IMR-90 (cell line): ENCODE measurements around the gene TP53BP1. TPM values are rescaled to one million over a fixed set of nuclear protein-coding genes. Genes with fewer than 3 reads are reported as not detected.

Source experiments
- ATAC-seq: fragments of 200-7000 bp; cut with Tn5 transposase; 2 replicates; pipeline ENCODE4 v1.9.1; 2020; ENCODE audit warnings: low read depth, mild to moderate bottlenecking, moderate library complexity
- BruUV-seq: library from RNA; stranded (reverse); fragments of 400-500 nt; replicated peaks from 2 replicates; lab custom pipeline; 2021; lab: Mats Ljungman, UMichigan
- CTCF ChIA-PET: fragments of 300-600 bp; formaldehyde crosslinking; extraction: SDS; loops from one replicate; lab custom pipeline; 2021; ENCODE audit warnings: antibody characterized with exemption; lab: Yijun Ruan, JAX
- POLR2A ChIA-PET: fragments of 300-600 bp; sonication (Branson Sonifier 250); formaldehyde crosslinking; loops from one replicate; lab custom pipeline; 2022; ENCODE audit warnings: antibody characterized with exemption; ENCODE audit not compliant: unreplicated experiment; lab: Charles Lee
- DNase-seq: peaks from one replicate; pipeline ENCODE4 v3.0.0; 2013
- H2AFZ ChIP-seq: replicated peaks from 2 replicates; pipeline ENCODE3; 2013; ENCODE audit warnings: low read length, mild to moderate bottlenecking; ENCODE audit not compliant: poor library complexity
- H2AK5ac ChIP-seq: 2 replicates; pipeline ENCODE4 v1.6.1; 2013; ENCODE audit warnings: low read depth, low read length, inconsistent platforms
- H2AK9ac ChIP-seq: replicated peaks from 2 replicates; pipeline ENCODE3; 2013; ENCODE audit warnings: mild to moderate bottlenecking, low read depth, low read length, moderate library complexity; ENCODE audit not compliant: poor library complexity
- H2BK120ac ChIP-seq: 2 replicates; pipeline ENCODE4 v1.6.1; 2013; ENCODE audit warnings: low read depth, low read length, inconsistent platforms
- H2BK15ac ChIP-seq: 3 replicates; pipeline ENCODE4 v1.6.1; 2013; ENCODE audit warnings: low read depth, low read length, inconsistent platforms
- H2BK20ac ChIP-seq: 2 replicates; pipeline ENCODE4 v1.6.1; 2013; ENCODE audit warnings: low read depth, mild to moderate bottlenecking, inconsistent platforms, low read length, moderate library complexity
- H2BK5ac ChIP-seq: 2 replicates; pipeline ENCODE4 v1.6.1; 2013; ENCODE audit warnings: mild to moderate bottlenecking, low read depth, low read length, inconsistent platforms; ENCODE audit not compliant: poor library complexity, severe bottlenecking
- H3K14ac ChIP-seq: replicated peaks from 2 replicates; pipeline ENCODE4 v1.6.1; 2013; ENCODE audit warnings: low read depth, low read length, inconsistent platforms
- H3K18ac ChIP-seq: 2 replicates; pipeline ENCODE4 v1.6.1; 2013; ENCODE audit warnings: low read depth, low read length, control low read depth
- H3K23ac ChIP-seq: 2 replicates; pipeline ENCODE4 v1.6.1; 2013; ENCODE audit warnings: low read depth, low read length, inconsistent platforms
- H3K27ac ChIP-seq: 2 replicates; pipeline ENCODE4 v1.5.1; 2013; ENCODE audit warnings: mild to moderate bottlenecking, control low read depth, low read length; ENCODE audit not compliant: insufficient read depth
- H3K27me3 ChIP-seq: 2 replicates; pipeline ENCODE4 v1.6.1; 2013; ENCODE audit warnings: low read length; ENCODE audit not compliant: control insufficient read depth, insufficient read depth
- H3K36me3 ChIP-seq: 2 replicates; pipeline ENCODE4 v1.6.1; 2013; ENCODE audit warnings: low read length, mixed read lengths; ENCODE audit not compliant: control insufficient read depth, insufficient read depth
- H3K4ac ChIP-seq: 2 replicates; pipeline ENCODE4 v1.6.1; 2013; ENCODE audit warnings: low read depth, low read length, inconsistent platforms
- H3K4me1 ChIP-seq: 2 replicates; pipeline ENCODE4 v1.6.1; 2013; ENCODE audit warnings: low read length, mixed read lengths; ENCODE audit not compliant: control insufficient read depth, insufficient read depth
- H3K4me2 ChIP-seq: 2 replicates; pipeline ENCODE4 v1.6.1; 2013; ENCODE audit warnings: low read depth, mild to moderate bottlenecking, control low read depth, low read length, moderate library complexity
- H3K4me3 ChIP-seq: 2 replicates; pipeline ENCODE4 v1.5.1; 2013; ENCODE audit warnings: low read depth, mild to moderate bottlenecking, control low read depth, low read length, moderate library complexity; ENCODE audit not compliant: insufficient read depth
- H3K56ac ChIP-seq: 2 replicates; pipeline ENCODE4 v1.6.1; 2013; ENCODE audit warnings: low read length, inconsistent platforms; ENCODE audit not compliant: insufficient read depth; ENCODE audit errors: extremely low read depth
- H3K79me1 ChIP-seq, 2 experiments: 2 replicates each; pipeline ENCODE4 v1.6.1; 2013; ENCODE audit warnings: low read length in 2 of 2, inconsistent platforms in 1 of 2, low read depth in 1 of 2
- H3K9ac ChIP-seq: 2 replicates; pipeline ENCODE4 v1.6.1; 2013; ENCODE audit warnings: low read depth, low read length, control low read depth
- H3K9me1 ChIP-seq: 2 replicates; pipeline ENCODE4 v1.6.1; 2013; ENCODE audit warnings: low read length, inconsistent platforms; ENCODE audit not compliant: insufficient read depth
- H3K9me3 ChIP-seq: 2 replicates; pipeline ENCODE4 v1.6.1; 2013; ENCODE audit warnings: low read length; ENCODE audit not compliant: control insufficient read depth, insufficient read depth
- H4K20me1 ChIP-seq: 2 replicates; pipeline ENCODE4 v1.6.1; 2013; ENCODE audit warnings: low read length, inconsistent platforms; ENCODE audit not compliant: insufficient read depth
- H4K5ac ChIP-seq: 2 replicates; pipeline ENCODE4 v1.6.1; 2013; ENCODE audit warnings: mild to moderate bottlenecking, low read depth, low read length, control low read depth
- H4K8ac ChIP-seq, 2 experiments: 2 replicates each; pipeline ENCODE4 v1.6.1; 2013; ENCODE audit warnings: low read depth in 2 of 2, low read length in 2 of 2, control low read depth in 1 of 2, inconsistent platforms in 1 of 2
- H4K91ac ChIP-seq: 2 replicates; pipeline ENCODE4 v1.6.1; 2013; ENCODE audit warnings: low read depth, low read length, inconsistent platforms; ENCODE audit not compliant: insufficient read depth
- RCOR1 ChIP-seq: IDR thresholded peaks from 2 replicates; pipeline ENCODE4 v1.6.1; 2012; ENCODE audit warnings: mild to moderate bottlenecking, low read length, improper control_type of control experiment; ENCODE audit not compliant: insufficient replicate concordance
- WGBS, 2 experiments: methylation state at CpG; one replicate each; pipeline versions ENCODE4 v1.1.5 to v1.1.7; 2013; ENCODE audit warnings: missing lambda C conversion rate in 2 of 2; ENCODE audit not compliant: insufficient read length in 1 of 2; ENCODE audit errors: extremely low coverage in 2 of 2; 5-methylcytosine and 5-hydroxymethylcytosine counted together
- dilution Hi-C: fragments of 300-500 bp; cut with HindIII; formaldehyde crosslinking; loops from one replicate; pipeline ENCODE4 v1.14.3; 2018; ENCODE audit warnings: low sequenced_read_pairs; ENCODE audit not compliant: unreplicated experiment
- in situ Hi-C: fragments of 300-500 bp; cut with MboI; formaldehyde crosslinking; loops from 3 replicates; pipeline ENCODE4 v1.14.3; 2019; ENCODE audit warnings: low sequenced_read_pairs, inconsistent platforms, mixed read lengths
- intact Hi-C: fragments of 100-400 bp; cut with micrococcal nuclease; formaldehyde crosslinking; loops from 2 replicates; pipeline ENCODE4 v1.10.0; 2022
- polyA plus RNA-seq, 3 experiments: library from polyadenylated mRNA; depleted of rRNA; stranded (reverse); fragments of >200 nt; gene quantifications; 2 replicates each; pipeline ENCODE4 v1.2.3, GENCODE V29; 2012; ENCODE audit warnings: low replicate concordance in 1 of 3
- total RNA-seq: library from RNA; depleted of rRNA; stranded (reverse); fragments of >200 nt; gene quantifications from 2 replicates; pipeline ENCODE4 v1.2.3, GENCODE V29; 2012
- TF ChIP-seq, protein P1 (sequence below): fragments of 150-350 bp; IDR thresholded peaks from 2 replicates; pipeline ENCODE4 v1.6.1; 2016; ENCODE audit warnings: low read depth, mild to moderate bottlenecking, low read length, moderate library complexity, borderline replicate concordance

TP53BP1 gene
- total and polyA plus RNA-seq, 2 of the 4 experiments (the other 2 are of a cell fraction): 36.3 to 64.5 TPM

DNA sequence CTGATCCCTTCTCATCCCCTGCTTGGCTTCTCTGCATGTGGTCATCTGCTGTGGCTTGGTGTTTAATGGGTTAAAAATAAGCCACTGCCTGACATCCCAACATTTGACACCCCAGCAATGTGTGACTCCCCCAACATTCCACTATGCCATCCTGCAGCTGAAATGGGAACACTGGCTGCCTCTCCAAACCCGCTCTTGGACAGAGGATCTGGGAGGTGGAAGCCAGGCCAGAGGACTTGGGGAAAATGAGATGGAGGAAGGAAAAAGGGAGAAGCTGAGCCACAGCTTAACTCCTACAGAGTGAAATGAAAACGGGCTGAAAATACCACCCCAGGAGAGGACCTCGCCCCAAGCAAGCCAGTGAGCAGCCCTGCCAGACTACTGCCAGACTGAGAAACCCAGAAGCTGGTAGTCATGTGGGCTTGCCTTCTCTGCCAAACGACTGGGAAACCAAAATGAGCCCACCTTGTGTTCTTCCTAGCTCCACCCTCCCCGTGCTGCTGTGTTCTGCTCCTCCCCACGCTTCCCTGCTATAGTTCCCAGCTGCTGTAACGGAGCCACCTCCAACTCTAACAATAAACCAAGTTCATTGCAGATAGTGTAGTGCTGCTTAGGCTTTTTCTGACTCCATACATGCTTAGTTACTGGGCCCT is 38.2 kb upstream of the TP53BP1 start:
- H2BK15ac ChIP-seq: no peak overlapping the region
- in situ Hi-C loops: no loop called here
- no peak overlapping the region for H3K9ac ChIP-seq
- intact Hi-C loops: no loop called here
- TF ChIP-seq RCOR1: no peak
- TF ChIP-seq, protein P1, sequence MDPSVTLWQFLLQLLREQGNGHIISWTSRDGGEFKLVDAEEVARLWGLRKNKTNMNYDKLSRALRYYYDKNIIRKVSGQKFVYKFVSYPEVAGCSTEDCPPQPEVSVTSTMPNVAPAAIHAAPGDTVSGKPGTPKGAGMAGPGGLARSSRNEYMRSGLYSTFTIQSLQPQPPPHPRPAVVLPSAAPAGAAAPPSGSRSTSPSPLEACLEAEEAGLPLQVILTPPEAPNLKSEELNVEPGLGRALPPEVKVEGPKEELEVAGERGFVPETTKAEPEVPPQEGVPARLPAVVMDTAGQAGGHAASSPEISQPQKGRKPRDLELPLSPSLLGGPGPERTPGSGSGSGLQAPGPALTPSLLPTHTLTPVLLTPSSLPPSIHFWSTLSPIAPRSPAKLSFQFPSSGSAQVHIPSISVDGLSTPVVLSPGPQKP: no peak
- peaks cover 11% of the 10 kb centered on the region for H3K9me1 ChIP-seq
- H4K20me1 ChIP-seq: peaks cover 11% of the 10 kb centered on the region
- H4K8ac ChIP-seq: no peak overlapping the region
- no peaks in the 10 kb centered on the region for H3K27me3 ChIP-seq
- peaks cover 0 to 22% of the 10 kb centered on the region in 2 experiments; a peak in 2 of 4 replicates for H3K79me1 ChIP-seq
- H3K4me1 ChIP-seq: peaks cover 3% of the 10 kb centered on the region
- ATAC-seq: peak; percentile 9; the same call in 1 of the 2 replicates
- DNase-seq: no peak
- H3K18ac ChIP-seq: no peak overlapping the region
- H2BK5ac ChIP-seq: no peak overlapping the region
- ChIA-PET POLR2A (no interaction called here), CTCF (no interaction called here)
- no CpG with 5 or more reads among the region's 7 CpGs for WGBS, 2 experiments
- H3K9me3 ChIP-seq: no peaks in the 10 kb centered on the region
- no peak overlapping the region for H3K56ac ChIP-seq
- no peak overlapping the region for H3K4me3 ChIP-seq
- H3K36me3 ChIP-seq: peaks cover 28% of the 10 kb centered on the region
- no peak overlapping the region for H3K4ac ChIP-seq
- H4K5ac ChIP-seq: no peak overlapping the region
- H4K91ac ChIP-seq: no peak overlapping the region
- no peak overlapping the region for H2BK20ac ChIP-seq
- no peak overlapping the region for H2AK9ac ChIP-seq
- dilution Hi-C loops: no loop called here
- no peak overlapping the region for H2AK5ac ChIP-seq
- H2BK120ac ChIP-seq: no peak overlapping the region
- no peak overlapping the region for H2AFZ ChIP-seq
- no peak overlapping the region for H3K27ac ChIP-seq
- BruUV-seq: TSS peak; percentile 38
- H3K14ac ChIP-seq: no peak overlapping the region
- no peak overlapping the region for H3K23ac ChIP-seq
- no peak overlapping the region for H3K4me2 ChIP-seq
